HG03439 (cell line): ENCODE measurements around the gene PODXL2.

Experiments
- ATAC-seq: cut with Tn5 transposase; IDR thresholded peaks from one replicate; pipeline ENCODE4 v1.9.1; 2021; ENCODE audit warnings: mild to moderate bottlenecking, moderate library complexity; ENCODE audit not compliant: unreplicated experiment

Gene PODXL2

GRCh38 chr3:127687228-127687737 lies 58.3 kb downstream of the PODXL2 start:
- ATAC-seq = no peak

DNA sequence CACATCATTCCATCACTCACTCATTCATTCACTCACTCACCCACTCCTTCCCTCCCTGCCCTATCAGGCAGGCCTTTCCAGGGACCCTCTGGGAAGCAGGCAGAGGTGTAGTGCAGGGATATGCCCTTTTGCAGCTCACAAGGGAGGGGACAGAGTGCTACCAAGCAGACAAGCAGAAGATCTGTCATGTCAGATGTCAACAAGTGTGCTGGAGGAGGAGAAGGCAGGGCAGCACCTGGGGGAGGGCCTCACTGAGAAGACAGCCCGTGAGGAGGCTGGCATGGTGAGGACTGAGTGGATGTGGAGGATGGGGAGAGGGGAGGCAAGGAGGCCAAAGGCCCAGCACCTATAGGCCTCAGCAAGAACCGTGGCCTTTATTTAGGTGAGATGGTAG lies 59.0 kb downstream of the PODXL2 start:
- no peak for ATAC-seq

DNA sequence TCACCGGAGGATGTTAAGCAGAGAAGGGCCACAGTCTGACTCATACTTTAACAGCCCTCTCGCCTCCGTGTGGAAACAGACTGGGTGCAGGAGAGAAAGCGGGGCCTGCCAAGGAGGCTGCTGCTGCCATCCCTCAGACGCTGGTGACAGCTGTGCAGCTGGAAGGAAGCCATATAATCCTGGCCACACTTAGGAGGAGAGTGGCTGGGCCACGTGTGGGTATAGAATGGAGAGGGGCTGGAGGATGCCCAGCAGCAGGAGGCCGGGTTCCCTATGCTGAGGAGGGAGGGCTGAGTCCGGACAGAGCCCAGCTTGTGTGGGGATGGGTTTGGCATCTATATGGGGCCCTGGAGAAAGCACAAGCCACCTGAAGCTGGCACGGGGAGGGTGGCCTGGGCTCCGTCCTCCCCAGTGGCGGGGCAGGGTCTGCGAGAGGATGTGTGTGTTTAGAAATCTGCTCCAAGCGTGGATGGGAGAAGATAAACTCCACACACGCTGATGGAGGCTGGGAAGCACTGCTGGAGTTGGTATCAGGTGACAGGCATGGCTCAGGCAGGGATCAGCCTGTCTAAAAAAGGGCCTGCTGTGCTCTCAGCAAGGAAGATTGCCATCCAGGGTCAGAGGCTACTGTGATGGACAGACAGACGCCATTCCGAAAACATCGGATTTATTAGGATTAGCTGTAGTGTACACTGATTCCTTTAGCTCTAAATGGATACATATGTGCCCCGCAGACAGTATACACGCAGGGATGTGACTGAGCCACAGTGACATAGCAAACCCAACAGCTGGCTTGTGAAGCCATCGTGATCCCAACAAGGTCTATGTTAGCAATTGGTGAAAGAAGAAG lies 59.7 kb downstream of the PODXL2 start:
- no peak for ATAC-seq

GRCh38 chr3:127689266-127689860 lies 60.4 kb downstream of the PODXL2 start:
- no peak for ATAC-seq

DNA sequence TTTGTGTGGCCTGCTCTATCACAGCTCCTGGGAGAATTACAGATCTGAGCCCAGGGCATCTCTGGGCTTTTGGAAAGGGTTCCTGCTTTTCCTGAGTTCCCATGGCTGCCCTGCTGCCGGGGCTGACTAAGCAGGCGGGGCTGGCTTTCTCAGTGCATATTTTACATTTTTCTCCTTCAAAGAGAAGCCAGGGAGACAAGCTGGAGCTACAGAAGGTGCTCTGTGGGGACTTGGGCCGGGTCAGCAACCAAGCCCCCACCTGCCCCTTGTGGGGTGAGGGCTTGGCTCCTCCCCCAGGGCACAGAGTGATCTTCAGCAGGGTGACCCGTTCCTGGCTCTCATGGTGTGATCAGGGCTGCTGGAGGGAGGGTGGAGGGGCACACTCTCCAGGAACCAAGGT lies 61.1 kb downstream of the PODXL2 start:
- ATAC-seq = no peak

DNA sequence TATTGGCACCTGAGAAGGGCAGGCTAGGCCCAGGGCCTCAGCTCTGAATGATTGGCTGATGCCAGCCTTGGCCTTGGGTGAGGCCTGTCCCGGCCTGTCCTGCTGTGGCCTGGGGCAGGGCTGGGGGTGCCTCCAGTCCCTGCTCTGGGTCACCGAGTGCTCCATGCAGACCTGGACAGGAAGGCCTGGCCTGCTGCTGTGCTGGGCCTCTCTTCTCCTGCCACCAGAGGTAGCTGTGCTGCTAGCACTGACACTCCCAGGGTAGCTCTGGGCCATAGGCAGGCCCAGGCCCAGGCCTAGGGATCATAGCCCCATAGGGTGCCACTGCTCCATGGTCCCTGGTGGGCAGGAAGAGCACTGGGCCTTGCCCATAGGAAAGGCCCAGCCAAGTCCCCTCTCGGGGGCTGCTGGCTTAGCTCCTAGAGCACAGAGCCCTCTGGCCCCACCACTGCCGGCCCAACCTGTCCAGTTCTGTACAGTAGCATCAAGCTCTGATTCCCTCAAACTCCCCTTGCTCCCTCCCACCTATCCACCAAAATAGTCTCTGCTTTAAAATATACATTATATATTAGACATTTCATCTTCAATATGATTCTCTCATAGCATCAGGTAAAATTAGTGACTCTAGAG lies 62.0 kb downstream of the PODXL2 start:
- no peak for ATAC-seq

- ATAC-seq = no peak
These were observed 62.5 kb downstream of the PODXL2 start for GRCh38 chr3:127691489-127691888.

DNA sequence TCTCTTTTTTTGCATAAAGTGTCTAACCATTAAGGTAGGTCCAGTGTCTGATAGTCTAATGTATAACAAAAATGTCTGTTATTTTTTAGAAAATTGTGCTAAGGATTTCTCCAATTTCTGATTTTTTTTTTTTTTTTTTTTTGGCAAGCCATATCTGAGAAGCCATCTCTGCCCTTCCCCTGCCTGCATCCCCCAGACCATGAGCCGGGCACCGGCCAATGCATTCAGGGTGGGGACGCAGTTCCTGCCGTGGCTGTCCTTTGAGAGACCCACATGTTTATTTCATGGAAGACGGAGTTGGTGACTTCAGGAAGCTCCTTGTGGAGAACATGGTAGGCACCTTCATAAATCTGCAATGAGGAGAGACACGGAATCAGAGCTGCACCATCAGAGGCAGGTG lies 63.0 kb downstream of the PODXL2 start:
- no peak for ATAC-seq

- no peak for ATAC-seq
These were observed 63.7 kb downstream of the PODXL2 start for GRCh38 chr3:127692501-127693335.

DNA sequence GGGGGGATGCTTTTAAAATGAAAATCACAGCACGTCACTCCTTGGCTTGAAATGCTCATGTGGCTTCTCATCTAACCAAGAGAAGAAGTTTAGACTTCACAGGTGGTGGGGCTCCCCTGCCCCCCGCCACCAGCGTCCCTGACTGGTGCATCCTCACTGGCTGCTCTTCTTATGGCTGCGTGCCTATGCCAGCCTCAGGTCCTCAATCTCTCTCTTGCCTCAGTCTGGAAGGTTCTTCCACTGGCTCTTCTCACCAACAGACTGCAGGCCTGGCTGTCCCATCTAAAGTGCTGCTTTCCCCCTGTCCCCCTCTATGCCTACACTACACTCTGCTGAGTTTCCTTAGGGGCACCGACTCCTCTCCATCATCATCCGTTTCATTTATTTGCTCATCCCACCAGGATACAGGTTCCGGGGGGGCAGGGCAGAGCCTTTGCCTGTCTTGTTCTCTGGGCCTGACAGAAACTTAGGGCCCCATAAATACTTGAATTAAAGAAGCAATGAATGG lies 64.4 kb downstream of the PODXL2 start:
- no peak for ATAC-seq

DNA sequence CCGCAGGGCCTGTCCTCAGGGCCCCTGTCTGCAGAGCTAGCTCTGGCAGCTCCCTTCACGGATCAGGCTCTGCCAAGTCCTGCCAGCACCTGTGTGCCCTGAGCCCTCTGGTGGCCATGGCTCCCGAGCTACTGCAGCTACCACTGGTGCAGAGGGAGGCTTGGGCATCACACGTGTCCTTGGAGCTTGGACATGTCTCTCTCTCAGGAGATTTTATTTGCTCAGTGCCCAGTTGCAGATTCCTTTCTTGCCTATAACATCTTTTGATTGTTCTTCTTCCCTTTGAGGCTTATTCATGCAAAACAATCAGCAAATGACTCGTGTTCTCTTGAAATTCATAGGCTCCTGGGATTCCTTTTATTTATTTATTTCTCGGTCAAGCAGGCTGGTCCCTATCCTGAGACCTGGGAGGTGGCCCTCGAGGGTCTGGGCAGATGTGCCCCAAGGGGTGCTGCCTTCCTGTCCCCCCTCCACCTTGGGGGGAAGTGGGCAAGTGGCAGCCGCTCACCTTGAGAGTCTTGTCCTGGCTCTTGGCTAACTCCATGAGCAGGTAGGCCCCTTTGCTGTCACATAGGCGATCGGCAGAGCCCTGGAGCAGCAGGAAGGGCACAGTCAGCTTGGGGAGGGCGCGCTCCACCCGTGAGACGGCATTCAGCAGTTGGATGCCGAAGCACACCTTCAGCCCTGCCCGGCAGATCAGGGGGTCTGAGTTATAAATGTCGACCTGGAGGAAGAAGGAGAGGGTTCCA lies 65.7 kb downstream of the PODXL2 start:
- no peak for ATAC-seq

DNA sequence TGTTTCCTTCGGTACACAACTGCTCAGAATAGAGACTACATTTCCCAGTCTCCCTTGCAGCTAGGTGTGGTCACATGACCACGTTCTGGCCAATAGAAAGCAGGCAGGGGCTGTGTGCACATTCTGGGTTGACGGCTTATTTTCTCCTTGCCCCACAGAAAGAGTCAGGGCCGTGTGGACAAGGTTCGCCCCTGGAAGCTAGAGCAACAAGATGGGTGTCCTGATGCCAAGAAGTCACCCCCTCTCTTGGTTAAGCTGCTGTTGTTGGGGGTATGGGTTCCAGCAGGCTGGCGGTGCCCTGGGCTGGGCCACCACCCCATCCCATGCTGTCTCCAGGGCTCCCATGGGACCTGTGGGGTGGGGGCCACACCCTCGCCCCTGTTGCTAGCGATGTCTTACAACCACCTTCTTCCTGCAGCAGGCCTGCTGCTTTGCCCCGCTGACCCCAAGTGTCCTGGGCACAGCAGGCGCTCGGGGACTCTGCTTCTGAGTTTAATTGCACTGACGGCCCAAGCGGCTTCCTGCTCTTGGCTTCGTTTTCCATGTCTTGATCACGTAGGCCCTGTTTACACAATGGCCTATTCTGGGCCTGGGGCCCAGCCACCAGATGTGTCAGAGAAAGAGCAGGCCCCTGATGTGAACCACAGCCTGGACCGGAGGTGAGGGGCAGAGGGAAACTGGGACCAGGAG lies 68.7 kb downstream of the PODXL2 start:
- peak; percentile 65 for ATAC-seq

DNA sequence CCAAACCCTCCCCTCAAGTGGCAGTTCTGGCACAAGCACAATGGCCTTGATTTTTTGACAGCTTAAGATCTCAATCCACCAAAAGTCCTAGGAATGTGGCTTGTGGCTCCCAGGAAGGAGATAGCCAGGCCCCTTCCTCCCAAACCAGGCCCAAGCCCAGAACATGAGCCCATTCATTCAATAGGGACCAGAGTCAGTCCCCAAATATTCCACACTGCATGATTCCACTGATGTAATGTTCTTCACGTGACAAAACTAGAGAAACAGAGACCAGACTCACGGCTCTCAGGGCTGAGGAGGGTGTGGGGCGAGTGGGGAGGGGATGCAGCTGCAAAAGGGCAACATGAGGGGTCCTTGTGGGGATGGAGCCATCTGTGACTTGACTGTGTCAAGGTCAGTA lies 69.3 kb downstream of the PODXL2 start:
- ATAC-seq = no peak

DNA sequence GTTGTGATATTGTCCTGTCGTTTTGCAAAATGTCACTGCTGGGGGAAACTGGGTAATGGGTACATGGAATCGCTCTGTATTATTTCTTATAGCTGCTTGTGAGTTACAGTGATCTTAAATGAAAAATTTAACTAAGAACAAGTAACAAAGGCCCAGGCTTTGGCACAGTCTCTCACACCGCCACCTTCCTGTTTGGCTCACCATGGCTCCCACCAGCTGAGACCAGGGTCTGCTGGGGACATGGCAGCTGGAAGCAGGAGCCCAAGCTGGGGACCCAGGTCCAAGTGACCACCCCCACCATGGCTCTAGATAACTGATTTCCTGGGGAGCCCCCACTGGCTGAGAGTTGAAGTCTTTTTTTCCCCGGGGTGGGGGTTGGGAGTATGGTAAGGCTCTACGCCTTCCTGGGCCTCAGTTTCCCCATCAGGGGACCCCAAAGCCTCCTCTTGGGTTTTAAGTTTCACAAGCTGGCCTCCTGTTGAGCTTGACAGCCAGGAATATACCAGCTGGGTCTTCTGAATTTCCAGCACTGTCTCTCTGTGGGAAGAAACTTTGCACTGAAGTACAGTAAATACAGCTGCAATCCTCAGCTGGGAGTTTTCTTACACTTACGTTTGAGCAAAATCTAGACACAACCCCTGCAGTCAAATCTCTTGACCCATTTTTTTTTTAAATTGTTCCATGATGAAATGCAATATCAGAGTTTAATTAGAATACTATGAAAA lies 69.9 kb downstream of the PODXL2 start:
- no peak for ATAC-seq

GRCh38 chr3:127699416-127700300 lies 70.7 kb downstream of the PODXL2 start:
- ATAC-seq = no peak

- no peak for ATAC-seq
These were observed 71.4 kb downstream of the PODXL2 start for GRCh38 chr3:127700406-127700805.

DNA sequence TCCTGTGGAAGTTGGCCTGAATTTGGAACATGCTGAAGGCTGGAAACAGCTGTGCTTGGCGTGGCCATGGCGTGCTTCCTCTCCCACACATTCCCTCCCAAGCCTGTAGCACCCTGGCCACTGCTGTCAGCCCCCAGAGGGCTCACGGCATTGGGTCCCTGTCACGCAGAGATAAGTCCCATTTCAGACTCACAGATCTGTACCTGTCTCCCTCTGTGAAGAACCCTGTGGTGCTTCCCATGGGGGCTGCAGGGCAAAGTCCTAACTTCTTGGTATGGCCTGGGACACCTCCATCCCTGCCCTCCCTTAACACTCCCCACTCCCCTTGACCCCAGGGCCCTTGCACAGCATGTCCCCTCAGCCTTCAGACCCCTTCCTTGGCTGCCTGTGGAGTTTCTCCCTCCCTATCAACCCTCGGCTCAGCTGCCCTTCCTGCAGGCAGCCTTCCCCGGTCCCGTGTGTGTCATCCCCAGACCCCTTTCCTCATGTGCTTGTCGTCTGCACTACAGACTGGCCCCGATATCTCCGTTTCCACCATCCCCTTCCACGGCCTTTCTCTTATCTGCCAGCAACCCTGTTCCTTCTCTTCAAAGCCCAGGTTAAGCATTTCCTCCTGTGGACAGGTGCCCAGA lies 72.4 kb downstream of the PODXL2 start:
- no peak for ATAC-seq
